SHP77 treated with DMSO at 0.1 percent for 48 hours (cell line): ENCODE data around the gene ZSCAN5A.
"Not testable (repeated sequence)": the region's sequence is repeated elsewhere in the genome, so short reads cannot be mapped to it uniquely, and the experiment has no call there.

Source experiments
- DNase-seq: peaks from one replicate; lab custom pipeline; 2025; lab: John Stamatoyannopoulos, UW

ZSCAN5A gene

GRCh38 chr19:56314381-56315076 is at the start of gene ZSCAN5A:
ZSCAN5A (minus strand) TSS chr19:56314839; CDS start chr19:56225046, 89,793 bp downstream.
- peak; percentile 96 for DNase-seq

- no peak for DNase-seq
These were observed 46.2 kb upstream of the ZSCAN5A start for GRCh38 chr19:56360841-56361240.

- DNase-seq, result no peak
These were observed 42.3 kb upstream of the ZSCAN5A start for GRCh38 chr19:56356944-56357343.

- no peak for DNase-seq
These were observed 40.9 kb upstream of the ZSCAN5A start for GRCh38 chr19:56355517-56355916.

- DNase-seq, result no peak
These were observed 36.6 kb upstream of the ZSCAN5A start for GRCh38 chr19:56351208-56351607.

- DNase-seq, result no peak
These were observed 35.9 kb upstream of the ZSCAN5A start for GRCh38 chr19:56350416-56351045.

- DNase-seq, result no peak
These were observed 33.7 kb upstream of the ZSCAN5A start for GRCh38 chr19:56348289-56348877.

- no peak for DNase-seq
These were observed 32.6 kb upstream of the ZSCAN5A start for GRCh38 chr19:56347163-56347778.

GRCh38 chr19:56341948-56342347 is 27.3 kb upstream of the ZSCAN5A start:
- DNase-seq, result no peak

- not testable (repeated sequence) for DNase-seq
These were observed 24.4 kb upstream of the ZSCAN5A start for GRCh38 chr19:56339031-56339430.

- DNase-seq, result not testable (repeated sequence)
These were observed 22.4 kb upstream of the ZSCAN5A start for GRCh38 chr19:56337077-56337476.

- DNase-seq, result not testable (repeated sequence)
These were observed 20.7 kb upstream of the ZSCAN5A start for GRCh38 chr19:56335371-56335770.

- DNase-seq, result peak; percentile 28
These were observed 18.9 kb upstream of the ZSCAN5A start for GRCh38 chr19:56333506-56333905.

GRCh38 chr19:56332695-56333094 is 18.1 kb upstream of the ZSCAN5A start:
- DNase-seq, result no peak

GRCh38 chr19:56324436-56324835 is 9.8 kb upstream of the ZSCAN5A start:
- DNase-seq, result no peak

- DNase-seq, result no peak
These were observed 7.4 kb upstream of the ZSCAN5A start for GRCh38 chr19:56321989-56322440.

- DNase-seq, result no peak
These were observed 6.8 kb upstream of the ZSCAN5A start for GRCh38 chr19:56321254-56321988.

- no peak for DNase-seq
These were observed 5.4 kb upstream of the ZSCAN5A start for GRCh38 chr19:56319991-56320390.

- DNase-seq, result no peak
These were observed 3.1 kb upstream of the ZSCAN5A start for GRCh38 chr19:56317749-56318148.

- no peak for DNase-seq
These were observed 2.1 kb upstream of the ZSCAN5A start for GRCh38 chr19:56316728-56317127.

- DNase-seq, result peak; percentile 96
These were observed 614 bp upstream of the ZSCAN5A start for GRCh38 chr19:56315077-56315828.
